Upper lobe of left lung (tissue), 4 donors: Measurements from ENCODE around the gene MTIF3.

ENCODE experiments used
- EP300 ChIP-seq, 4 donors: sonication (generic); formaldehyde crosslinking; IDR thresholded peaks; one replicate each; pipeline ENCODE4 v1.5.1; 2017; ENCODE audit warnings: antibody characterized with exemption in 4 of 4, control low read depth in 2 of 4
- POLR2A ChIP-seq, 4 donors: fragments of 450-650 bp; IDR thresholded peaks; one replicate each; pipeline ENCODE4 v1.5.1; 2016 to 2017; ENCODE audit warnings: antibody characterized with exemption in 4 of 4, mild to moderate bottlenecking in 2 of 4
- POLR2AphosphoS5 ChIP-seq, 2 donors: sonication (generic); formaldehyde crosslinking; IDR thresholded peaks; one replicate each; pipeline ENCODE4 v1.5.1; 2017; ENCODE audit warnings: antibody characterized with exemption in 2 of 2
- TF ChIP-seq, protein P1 (sequence below), 6 experiments: fragments of 450-650 bp in 4 of 6; fragments of 200-600 bp in 2 of 6; sonication (generic) in 2 of 6; IDR thresholded peaks; one replicate each; pipeline ENCODE4 v1.5.1; 2016 to 2019; ENCODE audit warnings: antibody characterized with exemption in 6 of 6

DNA sequence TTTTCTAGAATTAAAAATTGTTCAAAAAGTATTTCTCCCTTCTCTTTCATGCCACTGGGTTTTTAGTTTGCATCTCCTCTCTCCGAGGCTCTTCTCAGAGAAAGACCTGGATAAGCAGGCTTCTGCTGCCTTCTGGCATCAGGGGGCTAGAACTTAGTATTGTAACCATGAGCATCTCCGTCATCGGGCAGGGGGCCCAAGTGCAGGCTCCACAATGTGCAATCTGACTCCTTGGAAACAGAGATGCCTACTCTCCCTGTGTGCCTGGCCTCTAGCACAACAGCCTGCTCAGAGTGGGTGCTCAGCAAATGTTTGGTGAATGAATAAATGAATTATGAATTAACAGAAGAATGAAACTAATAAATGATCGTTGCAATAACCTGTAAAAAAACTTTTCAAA, 45.6 kb upstream of the MTIF3 start:
- no peak for TF ChIP-seq POLR2AphosphoS5 (IDR thresholded peaks at IDR 0.05)
- TF ChIP-seq POLR2A (IDR thresholded peaks at IDR 0.05): no peak
- TF ChIP-seq, protein P1, sequence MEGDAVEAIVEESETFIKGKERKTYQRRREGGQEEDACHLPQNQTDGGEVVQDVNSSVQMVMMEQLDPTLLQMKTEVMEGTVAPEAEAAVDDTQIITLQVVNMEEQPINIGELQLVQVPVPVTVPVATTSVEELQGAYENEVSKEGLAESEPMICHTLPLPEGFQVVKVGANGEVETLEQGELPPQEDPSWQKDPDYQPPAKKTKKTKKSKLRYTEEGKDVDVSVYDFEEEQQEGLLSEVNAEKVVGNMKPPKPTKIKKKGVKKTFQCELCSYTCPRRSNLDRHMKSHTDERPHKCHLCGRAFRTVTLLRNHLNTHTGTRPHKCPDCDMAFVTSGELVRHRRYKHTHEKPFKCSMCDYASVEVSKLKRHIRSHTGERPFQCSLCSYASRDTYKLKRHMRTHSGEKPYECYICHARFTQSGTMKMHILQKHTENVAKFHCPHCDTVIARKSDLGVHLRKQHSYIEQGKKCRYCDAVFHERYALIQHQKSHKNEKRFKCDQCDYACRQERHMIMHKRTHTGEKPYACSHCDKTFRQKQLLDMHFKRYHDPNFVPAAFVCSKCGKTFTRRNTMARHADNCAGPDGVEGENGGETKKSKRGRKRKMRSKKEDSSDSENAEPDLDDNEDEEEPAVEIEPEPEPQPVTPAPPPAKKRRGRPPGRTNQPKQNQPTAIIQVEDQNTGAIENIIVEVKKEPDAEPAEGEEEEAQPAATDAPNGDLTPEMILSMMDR (IDR thresholded peaks at IDR 0.05): no peak
- no peak for TF ChIP-seq EP300 (IDR thresholded peaks at IDR 0.05)
